RWPE2 (cell line): ENCODE measurements around the gene RASGRF1.

Source experiments
- ATAC-seq: fragments of 200-7000 bp; cut with Tn5 transposase; 3 replicates; pipeline ENCODE4 v1.9.1; 2021; ENCODE audit warnings: low read depth
- DNase-seq: peaks from one replicate; pipeline ENCODE4 v3.0.0-alpha.2; 2020; ENCODE audit warnings: low spot score
- H3K27ac ChIP-seq: fragments of 450-650 bp; 2 replicates; pipeline ENCODE4 v1.5.1; 2017; ENCODE audit warnings: mild to moderate bottlenecking; ENCODE audit not compliant: poor library complexity, severe bottlenecking
- H3K27me3 ChIP-seq: fragments of 250-450 bp; sonication (Bioruptor Pico); 2 replicates; pipeline ENCODE4 v1.5.1; 2021; ENCODE audit warnings: mild to moderate bottlenecking, moderate library complexity; ENCODE audit not compliant: insufficient read depth, poor library complexity, severe bottlenecking
- H3K36me3 ChIP-seq: fragments of 250-450 bp; sonication (Bioruptor Pico); 2 replicates; pipeline ENCODE4 v1.5.1; 2020; ENCODE audit warnings: low read depth, mild to moderate bottlenecking, moderate library complexity
- H3K4me1 ChIP-seq: fragments of 250-450 bp; sonication (Bioruptor Pico); 2 replicates; pipeline ENCODE4 v1.5.1; 2021; ENCODE audit warnings: mild to moderate bottlenecking, moderate library complexity; ENCODE audit not compliant: insufficient read depth, poor library complexity, severe bottlenecking
- H3K4me3 ChIP-seq: fragments of 250-450 bp; sonication (Bioruptor Pico); 2 replicates; pipeline ENCODE4 v1.5.1; 2021; ENCODE audit warnings: mild to moderate bottlenecking, moderate library complexity; ENCODE audit not compliant: severe bottlenecking
- H3K9me3 ChIP-seq: fragments of 250-450 bp; sonication (Bioruptor Pico); 2 replicates; pipeline ENCODE4 v1.5.1; 2021; ENCODE audit warnings: mild to moderate bottlenecking, moderate library complexity; ENCODE audit not compliant: severe bottlenecking
- TF ChIP-seq, protein P1 (sequence below): fragments of 450-650 bp; IDR thresholded peaks from one replicate; pipeline ENCODE4 v1.5.1; 2017; ENCODE audit warnings: mild to moderate bottlenecking, moderate library complexity; ENCODE audit not compliant: poor library complexity, severe bottlenecking

The RASGRF1 gene

DNA sequence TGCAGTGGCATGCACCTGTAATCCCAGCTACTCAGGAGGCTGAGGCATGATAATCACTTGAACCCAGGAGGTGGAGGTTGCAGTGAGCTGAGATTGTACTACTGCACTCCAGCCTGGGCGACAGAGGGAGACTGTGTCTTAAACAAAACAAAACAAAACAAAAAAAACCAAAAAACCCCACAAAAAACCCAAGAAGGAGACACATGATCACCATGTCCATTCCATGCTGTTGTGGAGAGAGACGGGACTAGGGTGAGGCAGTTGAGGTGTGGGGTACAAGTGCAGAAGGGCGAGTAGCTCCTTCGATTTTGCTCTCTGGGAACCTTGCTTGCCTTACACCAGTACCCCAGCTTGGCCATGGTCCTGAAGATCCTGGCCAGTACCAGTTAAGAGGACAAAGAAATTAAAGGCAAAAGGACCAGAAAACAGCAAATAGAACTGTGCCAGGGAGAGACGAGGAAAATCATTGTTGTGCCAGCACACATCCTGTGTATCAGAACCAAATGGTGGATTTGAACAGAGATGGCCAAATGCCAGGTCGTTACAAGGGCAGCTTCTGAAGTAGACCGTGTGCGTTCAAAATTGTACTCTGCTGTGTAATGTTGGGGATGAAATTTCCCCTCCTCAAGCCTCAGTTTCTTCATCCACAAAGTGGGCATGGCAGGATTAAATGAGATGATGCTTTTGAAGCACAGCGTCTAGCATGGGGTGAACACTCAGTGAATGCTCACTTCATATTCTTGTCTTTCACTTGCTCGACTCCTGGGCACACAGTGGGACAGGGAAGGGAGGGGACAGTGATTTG lies 102.8 kb downstream of the RASGRF1 start:
- Histone ChIP-seq H3K27me3 (no peaks in the 10 kb centered on the region), H3K9me3 (no peaks in the 10 kb centered on the region), H3K36me3 (no peaks in the 10 kb centered on the region), H3K4me3 (no peak overlapping the region), H3K27ac (peak overlapping the region; percentile 88), H3K4me1 (peaks cover 15% of the 10 kb centered on the region)
- TF ChIP-seq, protein P1, sequence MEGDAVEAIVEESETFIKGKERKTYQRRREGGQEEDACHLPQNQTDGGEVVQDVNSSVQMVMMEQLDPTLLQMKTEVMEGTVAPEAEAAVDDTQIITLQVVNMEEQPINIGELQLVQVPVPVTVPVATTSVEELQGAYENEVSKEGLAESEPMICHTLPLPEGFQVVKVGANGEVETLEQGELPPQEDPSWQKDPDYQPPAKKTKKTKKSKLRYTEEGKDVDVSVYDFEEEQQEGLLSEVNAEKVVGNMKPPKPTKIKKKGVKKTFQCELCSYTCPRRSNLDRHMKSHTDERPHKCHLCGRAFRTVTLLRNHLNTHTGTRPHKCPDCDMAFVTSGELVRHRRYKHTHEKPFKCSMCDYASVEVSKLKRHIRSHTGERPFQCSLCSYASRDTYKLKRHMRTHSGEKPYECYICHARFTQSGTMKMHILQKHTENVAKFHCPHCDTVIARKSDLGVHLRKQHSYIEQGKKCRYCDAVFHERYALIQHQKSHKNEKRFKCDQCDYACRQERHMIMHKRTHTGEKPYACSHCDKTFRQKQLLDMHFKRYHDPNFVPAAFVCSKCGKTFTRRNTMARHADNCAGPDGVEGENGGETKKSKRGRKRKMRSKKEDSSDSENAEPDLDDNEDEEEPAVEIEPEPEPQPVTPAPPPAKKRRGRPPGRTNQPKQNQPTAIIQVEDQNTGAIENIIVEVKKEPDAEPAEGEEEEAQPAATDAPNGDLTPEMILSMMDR: no peak
- DNase-seq: no peak
- ATAC-seq: no peak

DNA sequence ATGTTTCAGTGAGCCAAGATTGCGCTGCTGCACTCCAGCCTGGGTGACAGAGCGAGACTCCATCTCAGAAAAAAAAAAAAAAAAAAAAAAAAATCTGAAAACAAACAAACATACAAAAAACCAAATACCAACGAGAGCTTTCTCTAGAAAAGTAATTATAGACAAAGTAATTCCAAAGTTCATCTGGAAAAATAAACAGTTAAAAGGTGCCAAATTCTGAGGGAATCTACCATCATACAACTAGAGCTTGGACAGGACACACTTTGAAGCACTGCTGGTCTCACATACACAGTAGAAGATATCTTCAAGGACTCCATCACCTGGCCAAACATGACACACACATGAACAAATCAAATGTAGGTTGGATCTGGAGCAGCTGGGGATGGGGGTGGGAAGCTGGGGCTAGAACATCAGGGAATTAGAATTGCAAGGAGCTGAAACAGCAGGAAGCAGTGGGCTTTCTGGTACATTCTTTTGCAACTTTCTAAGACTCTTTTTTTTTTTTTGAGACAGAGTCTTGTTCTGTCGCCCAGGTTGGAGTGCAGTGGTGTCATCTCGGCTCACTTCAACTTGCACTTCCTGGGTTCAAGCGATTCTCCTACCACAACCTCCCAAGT lies 104.6 kb downstream of the RASGRF1 start:
- no peaks in the 10 kb centered on the region for H3K36me3 ChIP-seq
- DNase-seq (no peak), ATAC-seq (no peak)
- peaks cover 15% of the 10 kb centered on the region for H3K4me1 ChIP-seq
- H3K27ac ChIP-seq: no peak overlapping the region
- TF ChIP-seq, protein P1: no peak
- H3K4me3 ChIP-seq: no peak overlapping the region
- H3K27me3 ChIP-seq: no peaks in the 10 kb centered on the region
- no peaks in the 10 kb centered on the region for H3K9me3 ChIP-seq

DNA sequence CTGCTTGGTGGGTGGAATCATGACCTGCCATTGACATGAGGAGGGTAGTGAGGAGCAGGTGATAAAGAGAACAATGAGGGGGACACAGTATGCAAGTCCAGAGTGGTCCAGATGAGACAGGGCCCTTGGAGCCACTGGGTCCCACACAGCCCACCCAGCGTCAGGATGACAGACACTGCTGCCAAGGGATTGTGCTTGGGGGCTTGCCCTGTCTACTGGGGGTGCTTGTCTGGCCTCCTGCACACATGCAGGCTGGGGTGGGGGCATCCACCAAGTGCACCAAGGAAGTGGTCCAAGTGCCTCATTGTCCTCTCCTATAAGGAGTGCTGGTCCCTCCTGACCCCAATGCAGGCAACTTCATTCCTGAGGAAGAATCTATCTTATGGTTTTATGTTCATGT lies 106.5 kb downstream of the RASGRF1 start:
- Histone ChIP-seq H3K27me3 (no peaks in the 10 kb centered on the region), H3K36me3 (no peaks in the 10 kb centered on the region), H3K4me1 (peaks cover 12% of the 10 kb centered on the region), H3K27ac (no peak overlapping the region), H3K4me3 (no peak overlapping the region), H3K9me3 (no peaks in the 10 kb centered on the region)
- TF ChIP-seq, protein P1: no peak
- ATAC-seq (no peak), DNase-seq (no peak)

DNA sequence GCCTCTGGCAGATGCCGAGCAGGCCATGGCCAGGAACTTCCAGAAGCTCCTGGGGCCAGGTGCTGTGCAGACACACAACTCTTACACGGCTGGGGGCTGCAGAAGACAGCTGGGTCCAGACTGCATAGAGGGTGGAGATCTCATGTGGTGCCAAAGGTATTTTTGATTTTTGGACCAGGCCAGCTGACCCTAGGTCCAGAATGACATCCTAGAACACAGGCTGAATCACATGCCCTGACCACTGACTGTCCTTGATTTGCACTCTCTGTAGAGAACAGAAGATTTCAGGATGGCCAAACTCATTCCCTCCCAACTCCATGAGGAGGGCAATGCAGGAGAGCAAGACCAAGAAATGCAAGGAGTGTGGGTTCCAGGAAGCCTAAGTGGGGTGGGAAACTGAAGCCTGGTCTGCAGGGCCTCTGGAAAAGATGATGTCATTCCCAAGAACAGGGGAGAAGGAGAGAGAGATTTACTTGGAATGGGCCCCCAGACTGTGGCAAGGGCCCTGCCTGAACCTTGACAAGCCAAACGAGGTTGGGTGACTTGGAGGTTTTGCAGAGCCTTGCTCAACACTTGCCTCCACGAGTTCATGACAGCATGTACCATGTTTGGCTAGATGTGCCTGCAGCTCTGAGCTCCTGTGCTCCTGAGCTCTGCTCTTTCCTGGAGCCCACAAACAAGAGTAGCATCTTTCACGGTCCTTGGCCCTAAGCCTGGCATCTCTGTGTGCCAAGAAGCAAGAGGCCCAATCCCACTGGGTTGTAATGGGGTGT lies 107.2 kb downstream of the RASGRF1 start:
- Histone ChIP-seq H3K9me3 (no peaks in the 10 kb centered on the region), H3K4me3 (no peak overlapping the region), H3K4me1 (peaks cover 8% of the 10 kb centered on the region), H3K27me3 (no peaks in the 10 kb centered on the region), H3K36me3 (no peaks in the 10 kb centered on the region), H3K27ac (no peak overlapping the region)
- TF ChIP-seq, protein P1: no peak
- DNase-seq (no peak), ATAC-seq (no peak)
